Stimulated activated naive CD8-positive, alpha-beta T cell treated with anti-CD3 and anti-CD28 coated beads, Interleukin-15, amount 100 ng/mL, for 72 hours (primary cell): Measurements from ENCODE around the gene SOX13.

Experiments used
- ATAC-seq: fragments of 150-1000 bp; cut with Tn5 transposase; 2 replicates; pipeline ENCODE4 v1.10.0; 2021; ENCODE audit warnings: mild to moderate bottlenecking, moderate library complexity
- DNase-seq, 2 donors: peaks; one replicate each; pipeline ENCODE4 v3.0.0; 2021 to 2022
- H3K27ac Mint-ChIP-seq, 2 donors: one replicate each; pipeline ENCODE4 v1.8.0; 2022; ENCODE audit warnings: mild to moderate bottlenecking in 2 of 2, mixed read lengths in 2 of 2, moderate library complexity in 2 of 2
- H3K27me3 Mint-ChIP-seq: one replicate; pipeline ENCODE4 v1.8.0; 2022; ENCODE audit warnings: mixed read lengths
- H3K4me1 Mint-ChIP-seq: one replicate; pipeline ENCODE4 v1.8.0; 2022; ENCODE audit warnings: mild to moderate bottlenecking, mixed read lengths
- H3K4me3 Mint-ChIP-seq, 2 donors: one replicate each; pipeline ENCODE4 v1.8.0; 2022; ENCODE audit warnings: mild to moderate bottlenecking in 2 of 2, mixed read lengths in 2 of 2, moderate library complexity in 1 of 2
- H3K9me3 Mint-ChIP-seq, 2 donors: one replicate each; pipeline ENCODE4 v1.8.0; 2022; ENCODE audit warnings: mixed read lengths in 2 of 2

The SOX13 gene

DNA sequence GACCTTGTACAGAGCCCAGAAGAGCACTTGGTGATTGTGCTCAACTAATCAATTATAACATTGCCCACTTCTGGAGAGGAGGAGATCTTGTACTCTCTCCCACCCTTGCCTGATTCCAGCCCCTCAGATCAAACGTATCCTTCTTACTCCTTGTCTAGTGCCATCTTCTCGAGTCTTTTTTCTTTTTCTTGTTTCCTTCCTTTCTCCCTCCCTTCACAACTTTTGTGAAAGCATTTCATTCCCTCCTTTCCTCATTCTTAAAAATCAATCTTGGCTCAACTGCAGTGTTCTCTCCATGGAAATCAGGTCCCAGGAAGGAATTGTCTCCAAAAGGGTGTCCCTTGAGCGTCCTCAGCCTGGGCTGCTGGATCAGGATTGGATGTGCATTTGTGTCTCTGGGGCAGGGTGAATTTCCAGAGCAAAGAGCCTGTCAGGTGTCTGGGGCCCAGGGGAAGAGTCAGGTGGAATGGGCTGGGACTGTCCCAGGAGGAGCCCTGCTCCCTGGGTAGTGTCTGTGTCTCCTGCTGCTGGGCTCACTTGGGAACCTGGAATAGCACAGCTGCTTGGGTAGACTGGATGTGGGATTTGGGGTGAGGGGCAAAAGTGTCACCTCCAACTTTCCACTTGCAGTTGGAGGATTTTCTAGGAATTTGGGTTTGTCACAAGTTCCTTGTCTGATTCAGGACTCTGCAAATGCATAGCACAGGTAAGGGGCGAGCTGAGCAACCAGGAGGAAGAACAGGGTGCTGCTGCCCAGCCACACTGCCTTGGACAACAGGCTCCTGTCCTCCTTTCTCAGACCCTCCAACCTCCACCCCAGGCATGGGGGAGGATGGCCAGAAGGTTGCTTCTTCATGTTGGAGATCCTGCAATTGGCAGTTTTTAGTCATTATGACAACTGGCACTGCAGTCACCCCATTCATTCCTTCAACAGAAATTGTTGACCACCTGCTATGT lies 3.3 kb downstream of the SOX13 start:
- ATAC-seq (no peak), DNase-seq (no peak)
- Mint-ChIP-seq H3K9me3 (no peaks in the 10 kb centered on the region), H3K4me3 (no peak overlapping the region), H3K27ac (no peak overlapping the region), H3K27me3 (peaks cover 77% of the 10 kb centered on the region), H3K4me1 (peaks cover 24% of the 10 kb centered on the region)

DNA sequence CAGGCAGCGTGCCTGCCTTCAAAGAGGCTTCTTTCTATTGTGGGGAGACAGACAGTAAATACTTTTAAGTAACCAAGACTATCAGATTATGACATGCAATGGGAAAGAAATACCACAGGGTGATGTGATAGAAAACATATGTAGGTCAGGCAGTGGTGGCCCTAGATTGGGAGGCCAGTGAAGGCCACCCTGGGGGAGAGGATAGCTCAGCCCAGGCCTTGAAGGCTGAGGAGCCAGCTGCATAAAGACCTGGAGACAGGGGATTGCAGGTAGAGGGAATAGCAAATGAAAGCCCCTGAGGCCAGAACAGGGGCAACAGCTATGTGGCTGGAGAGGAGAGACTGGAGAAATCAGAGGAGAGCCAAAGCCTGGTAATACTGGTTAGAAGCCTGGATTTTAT lies 4.0 kb downstream of the SOX13 start:
- Mint-ChIP-seq H3K9me3 (no peaks in the 10 kb centered on the region), H3K27ac (no peak overlapping the region), H3K27me3 (peaks cover 71% of the 10 kb centered on the region), H3K4me3 (no peak overlapping the region), H3K4me1 (peaks cover 24% of the 10 kb centered on the region)
- no peak for ATAC-seq
- no peak for DNase-seq

DNA sequence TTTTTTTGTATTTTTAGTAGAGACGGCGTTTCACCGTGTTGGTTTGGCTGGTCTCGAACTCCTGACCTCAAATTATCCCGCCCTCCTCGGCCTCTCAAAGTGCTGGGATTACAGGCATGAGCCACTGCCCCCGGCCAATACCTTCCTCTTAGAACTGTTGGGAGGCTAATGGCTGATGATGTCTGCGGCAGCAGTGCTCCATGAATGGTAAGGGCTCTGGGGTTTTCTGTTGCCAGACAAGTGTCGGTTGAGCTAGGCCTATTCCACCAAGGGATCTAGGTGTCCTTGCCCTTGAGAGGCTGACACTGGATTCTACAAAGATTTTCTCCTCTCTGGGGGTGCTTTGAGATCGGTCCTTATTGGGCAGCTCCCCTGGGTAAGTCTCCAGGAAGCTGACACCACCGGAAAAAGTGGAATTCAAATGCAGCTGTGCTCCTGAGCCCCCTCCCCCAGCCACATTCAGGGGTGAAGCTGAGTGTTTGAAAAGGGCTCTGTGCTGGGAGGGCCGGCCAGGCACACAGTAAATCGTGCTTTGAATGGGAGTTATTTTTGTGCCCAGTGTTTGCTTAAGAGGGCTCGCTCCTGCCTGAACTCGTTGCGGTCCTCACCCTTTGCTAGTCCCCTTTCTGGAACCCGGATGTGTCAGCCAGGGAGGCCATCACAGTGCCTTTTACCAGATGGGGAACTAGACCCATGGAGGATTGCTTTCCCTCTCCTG lies 5.2 kb downstream of the SOX13 start:
- H3K4me1 Mint-ChIP-seq = peaks cover 20% of the 10 kb centered on the region
- peaks cover 66% of the 10 kb centered on the region for H3K27me3 Mint-ChIP-seq
- H3K4me3 Mint-ChIP-seq = no peak overlapping the region
- DNase-seq (no peak), ATAC-seq (no peak)
- no peaks in the 10 kb centered on the region for H3K9me3 Mint-ChIP-seq
- H3K27ac Mint-ChIP-seq = no peak overlapping the region

DNA sequence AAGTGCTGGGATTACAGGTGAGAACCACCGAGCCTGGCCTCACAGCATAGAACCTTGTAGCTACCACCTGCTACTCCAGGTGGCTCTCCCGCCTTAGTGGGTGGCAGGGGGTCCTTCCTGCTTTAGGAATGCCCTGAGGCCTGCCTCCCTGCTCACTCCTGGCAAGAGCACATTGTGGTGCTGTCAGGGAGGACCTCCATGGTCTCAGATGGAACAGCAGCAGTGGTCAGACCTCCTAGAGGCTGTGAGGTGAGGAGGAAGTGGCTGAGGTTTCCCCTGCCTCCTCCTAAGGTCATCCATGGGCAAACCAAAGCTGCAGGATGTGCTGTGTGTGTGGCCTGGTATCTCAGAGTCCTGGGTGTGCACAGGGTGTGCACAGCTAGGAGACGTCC lies 6.7 kb downstream of the SOX13 start:
- no peaks in the 10 kb centered on the region for H3K9me3 Mint-ChIP-seq
- DNase-seq (no peak), ATAC-seq (no peak)
- H3K27me3 Mint-ChIP-seq = peaks cover 51% of the 10 kb centered on the region
- H3K4me3 Mint-ChIP-seq = no peak overlapping the region
- no peak overlapping the region for H3K27ac Mint-ChIP-seq
- peaks cover 8% of the 10 kb centered on the region for H3K4me1 Mint-ChIP-seq

DNA sequence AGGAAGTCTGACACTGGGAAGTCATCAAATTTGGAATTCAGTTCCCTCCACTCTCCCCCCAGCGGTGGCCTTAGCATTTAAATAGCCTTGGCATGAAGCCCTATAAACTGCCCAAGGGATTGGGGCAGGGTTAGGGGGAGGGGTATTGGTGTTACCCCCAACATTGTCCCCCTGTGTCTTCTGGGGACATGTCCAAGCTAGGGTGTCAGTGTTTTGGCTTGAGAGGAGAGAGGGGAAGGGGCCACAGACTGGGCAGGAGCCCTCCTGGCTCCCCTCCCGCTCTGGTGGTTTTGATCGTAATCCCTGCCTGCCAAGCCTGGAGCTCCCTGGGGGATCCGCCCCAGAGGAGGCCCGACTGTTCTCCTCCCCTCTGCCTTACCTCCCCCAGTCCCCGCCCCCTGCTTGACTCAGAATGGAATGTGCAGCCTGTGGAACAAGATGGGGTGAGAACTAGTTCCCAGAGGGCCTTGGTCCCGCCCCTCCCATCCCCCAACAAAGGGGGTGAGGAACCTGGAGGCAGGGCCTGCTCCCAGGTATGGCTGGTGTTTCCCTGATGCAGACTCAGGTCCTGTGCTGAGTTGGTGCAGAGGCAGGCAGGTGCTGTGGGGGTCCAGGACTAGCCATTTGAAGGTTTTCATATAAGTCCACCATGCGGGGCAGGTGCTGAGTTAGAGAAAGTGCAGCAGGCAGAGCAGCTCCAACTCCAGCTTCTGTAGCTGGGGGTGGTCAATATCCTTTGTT lies 7.4 kb downstream of the SOX13 start:
- no peak for DNase-seq
- H3K27me3 Mint-ChIP-seq = peaks cover 44% of the 10 kb centered on the region
- ATAC-seq = no peak
- no peak overlapping the region for H3K27ac Mint-ChIP-seq
- H3K4me1 Mint-ChIP-seq = peaks cover under 1% of the 10 kb centered on the region
- no peaks in the 10 kb centered on the region for H3K9me3 Mint-ChIP-seq
- no peak overlapping the region for H3K4me3 Mint-ChIP-seq

DNA sequence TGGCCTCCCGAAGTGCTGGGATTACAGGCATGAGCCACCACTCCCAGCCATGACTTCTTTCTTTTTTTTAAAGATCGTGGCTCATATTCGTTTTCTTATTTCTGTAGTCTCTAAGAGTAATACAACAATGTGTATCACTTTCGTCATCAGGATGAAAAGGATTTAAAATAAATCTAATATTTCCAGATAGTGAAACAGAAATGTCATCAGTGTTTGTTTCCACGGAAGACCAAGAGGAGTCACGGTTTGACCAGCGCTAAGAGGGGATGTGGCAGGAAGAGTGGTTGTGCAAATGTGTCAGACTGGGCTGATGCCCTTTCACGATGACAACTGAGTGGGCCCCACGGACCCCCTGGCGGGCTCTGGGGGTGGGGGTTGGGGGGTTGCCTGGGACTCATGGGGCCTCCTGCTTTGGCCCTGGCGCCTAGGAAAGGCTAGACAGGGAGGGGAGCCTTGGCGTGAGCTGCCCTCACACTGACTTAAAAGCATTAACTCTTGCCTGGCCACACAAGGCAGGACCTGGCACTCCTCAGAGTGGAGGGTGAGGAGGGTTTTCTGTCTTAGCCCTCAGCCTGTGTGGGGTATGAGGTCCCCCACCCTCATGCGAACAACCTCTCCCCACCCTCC lies 8.4 kb downstream of the SOX13 start:
- ATAC-seq (no peak), DNase-seq (no peak)
- H3K4me1 Mint-ChIP-seq = no peaks in the 10 kb centered on the region
- H3K27ac Mint-ChIP-seq = peak overlapping the region in 1 of 2 donors; percentile 56
- H3K9me3 Mint-ChIP-seq = no peaks in the 10 kb centered on the region
- peaks cover 34% of the 10 kb centered on the region for H3K27me3 Mint-ChIP-seq
- H3K4me3 Mint-ChIP-seq = no peak overlapping the region

DNA sequence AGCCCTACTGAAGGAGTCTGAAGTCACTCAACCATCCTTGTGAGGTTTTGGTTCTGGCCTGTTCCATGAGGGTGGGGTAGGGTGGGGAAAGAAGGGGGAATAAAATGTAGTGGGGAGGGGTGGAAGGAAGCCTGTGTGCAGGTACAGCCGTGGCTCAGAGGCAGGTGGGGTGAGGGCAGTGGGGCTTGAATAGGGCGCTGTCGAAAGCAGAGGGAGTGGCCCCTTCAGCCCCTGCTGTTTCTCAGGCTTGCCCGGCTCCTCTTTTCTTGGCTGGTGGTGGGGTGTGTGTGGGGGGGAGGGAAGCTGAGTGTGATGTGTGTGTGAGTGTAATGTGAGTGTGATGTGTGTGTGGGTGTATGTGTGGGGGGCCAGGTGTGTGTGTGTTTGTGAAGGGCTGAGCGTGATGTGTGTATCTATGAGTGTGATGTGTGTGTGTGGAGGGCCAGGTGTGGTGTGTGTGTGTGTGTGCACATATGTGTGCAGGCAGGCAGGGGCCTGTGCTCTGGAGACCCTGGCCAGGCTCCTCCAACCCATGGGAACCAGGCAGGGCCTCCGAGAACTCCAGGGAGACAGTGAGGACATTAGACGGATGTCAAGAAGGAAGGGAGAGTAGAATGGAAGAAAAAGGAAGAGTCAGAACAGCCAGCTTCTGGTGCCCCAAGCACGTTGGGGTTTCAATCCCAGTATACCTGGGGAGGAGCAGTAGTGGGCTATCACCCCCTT lies 9.0 kb downstream of the SOX13 start:
- Mint-ChIP-seq H3K27me3 (peaks cover 27% of the 10 kb centered on the region), H3K4me3 (no peak overlapping the region), H3K9me3 (no peaks in the 10 kb centered on the region), H3K27ac (peak overlapping the region in 1 of 2 donors; percentile 66), H3K4me1 (no peaks in the 10 kb centered on the region)
- ATAC-seq = no peak
- no peak for DNase-seq

DNA sequence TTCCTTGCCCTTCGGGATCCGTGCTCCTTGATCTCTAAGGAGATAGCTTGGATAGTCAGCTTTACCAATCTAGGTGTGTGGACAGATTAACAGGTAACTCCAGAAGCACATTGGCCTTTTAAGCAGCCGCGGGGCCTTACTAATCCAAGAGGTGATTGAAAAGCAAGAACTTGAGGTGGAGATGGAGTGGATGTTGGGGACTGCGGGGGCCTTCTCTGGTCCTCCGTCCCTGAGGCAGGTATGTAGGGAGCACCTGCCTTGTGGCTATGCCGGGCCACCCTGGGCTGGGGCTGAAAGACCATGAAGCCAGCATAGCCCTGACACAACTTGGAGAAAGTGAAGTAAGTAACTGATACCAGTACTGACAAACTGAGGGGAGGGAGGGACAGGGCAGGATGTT lies 10.6 kb downstream of the SOX13 start:
- peaks cover 12% of the 10 kb centered on the region for H3K27me3 Mint-ChIP-seq
- ATAC-seq (no peak), DNase-seq (no peak)
- H3K4me3 Mint-ChIP-seq = no peak overlapping the region
- no peak overlapping the region for H3K27ac Mint-ChIP-seq
- H3K9me3 Mint-ChIP-seq = no peaks in the 10 kb centered on the region
- no peaks in the 10 kb centered on the region for H3K4me1 Mint-ChIP-seq

DNA sequence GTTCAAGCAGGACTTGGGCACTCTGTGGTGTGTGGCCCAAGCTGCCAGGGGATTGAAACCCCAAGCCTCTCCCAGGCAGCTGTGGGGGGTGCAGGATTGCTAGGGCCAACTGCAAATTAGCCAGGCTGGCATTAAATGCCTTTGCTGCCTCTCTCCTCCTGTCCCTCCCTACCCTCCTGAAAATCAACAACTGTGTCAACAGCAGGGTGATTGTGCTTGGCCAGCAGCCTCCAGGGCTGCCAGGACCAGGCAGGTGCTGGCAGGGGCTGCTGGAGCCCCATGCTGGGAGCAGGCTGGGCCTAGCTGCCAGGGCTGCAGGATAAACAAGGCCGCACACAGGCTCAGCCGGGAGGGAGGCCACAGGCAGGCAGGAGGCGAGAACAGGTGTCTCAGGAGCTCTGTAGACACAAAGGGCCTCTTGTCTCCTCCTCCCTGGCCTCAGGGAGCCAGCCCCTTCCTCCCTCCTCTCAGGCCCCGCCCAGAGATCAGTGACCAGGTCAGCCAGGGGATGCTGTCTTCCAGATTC lies 11.4 kb downstream of the SOX13 start:
- no peak overlapping the region for H3K4me3 Mint-ChIP-seq
- H3K27ac Mint-ChIP-seq = no peak overlapping the region
- DNase-seq (no peak), ATAC-seq (no peak)
- H3K27me3 Mint-ChIP-seq = peaks cover 8% of the 10 kb centered on the region
- H3K9me3 Mint-ChIP-seq = no peaks in the 10 kb centered on the region
- H3K4me1 Mint-ChIP-seq = no peaks in the 10 kb centered on the region

DNA sequence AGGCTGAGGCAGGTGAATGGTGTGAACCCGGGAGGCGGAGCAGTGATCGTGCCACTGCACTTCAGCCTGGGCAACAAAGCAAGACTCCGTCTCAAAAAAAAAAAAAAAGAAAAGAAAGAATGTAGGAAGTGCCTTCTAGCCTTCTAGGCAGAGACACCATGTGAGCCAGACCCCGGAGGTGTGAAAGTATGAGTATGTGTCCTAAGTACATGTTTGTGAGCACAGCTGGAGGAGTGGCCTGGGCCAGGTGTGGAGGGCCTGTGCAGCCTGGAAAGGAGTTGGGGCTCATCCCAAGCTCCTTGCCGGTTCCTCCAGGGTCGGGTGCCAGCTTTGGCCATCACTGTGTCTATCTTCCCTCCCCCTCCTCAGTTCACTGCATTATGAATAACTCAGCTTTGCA lies 13.0 kb downstream of the SOX13 start:
- H3K4me3 Mint-ChIP-seq = no peak overlapping the region
- peak overlapping the region in 1 of 2 donors; percentile 77 for H3K27ac Mint-ChIP-seq
- peaks cover 8% of the 10 kb centered on the region for H3K27me3 Mint-ChIP-seq
- ATAC-seq (no peak), DNase-seq (no peak)
- H3K4me1 Mint-ChIP-seq = no peaks in the 10 kb centered on the region
- no peaks in the 10 kb centered on the region for H3K9me3 Mint-ChIP-seq

DNA sequence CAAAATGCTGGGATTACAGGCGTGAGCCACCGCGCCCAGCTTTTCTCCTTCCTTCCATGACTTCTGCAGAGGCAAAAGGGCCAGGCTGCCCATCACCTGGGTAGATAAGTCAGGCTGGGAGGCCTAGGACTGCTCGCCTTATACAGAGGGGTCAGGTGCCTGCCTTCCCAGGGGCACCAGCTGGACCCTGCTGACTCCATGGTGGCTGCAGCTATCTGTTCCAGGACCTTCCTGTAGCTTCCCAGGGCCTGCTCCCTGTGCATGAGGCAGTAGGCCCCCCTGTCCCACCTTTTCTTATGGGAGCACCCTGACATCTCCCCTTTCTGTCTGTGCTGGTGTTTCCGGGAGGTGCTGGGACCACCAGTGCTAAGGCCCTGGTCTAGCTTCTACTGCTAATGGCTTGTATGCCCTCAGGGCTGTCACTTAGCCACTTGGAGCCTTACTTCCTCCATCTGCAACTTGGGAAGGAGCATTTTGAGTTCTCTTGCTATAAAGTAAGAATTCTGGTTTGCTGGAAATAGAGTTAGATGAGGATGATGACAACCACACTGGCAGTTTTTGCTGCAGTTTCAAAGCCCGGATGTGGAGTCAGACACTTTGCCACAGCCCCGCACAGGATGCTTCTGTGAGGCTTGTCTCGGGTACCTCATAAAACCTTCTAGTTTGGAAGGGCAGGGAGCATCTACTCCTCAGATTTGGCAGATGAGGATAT lies 14.4 kb downstream of the SOX13 start:
- H3K9me3 Mint-ChIP-seq = no peaks in the 10 kb centered on the region
- ATAC-seq (no peak), DNase-seq (no peak)
- H3K27me3 Mint-ChIP-seq = peaks cover 2% of the 10 kb centered on the region
- no peak overlapping the region for H3K27ac Mint-ChIP-seq
- no peaks in the 10 kb centered on the region for H3K4me1 Mint-ChIP-seq
- H3K4me3 Mint-ChIP-seq = no peak overlapping the region

DNA sequence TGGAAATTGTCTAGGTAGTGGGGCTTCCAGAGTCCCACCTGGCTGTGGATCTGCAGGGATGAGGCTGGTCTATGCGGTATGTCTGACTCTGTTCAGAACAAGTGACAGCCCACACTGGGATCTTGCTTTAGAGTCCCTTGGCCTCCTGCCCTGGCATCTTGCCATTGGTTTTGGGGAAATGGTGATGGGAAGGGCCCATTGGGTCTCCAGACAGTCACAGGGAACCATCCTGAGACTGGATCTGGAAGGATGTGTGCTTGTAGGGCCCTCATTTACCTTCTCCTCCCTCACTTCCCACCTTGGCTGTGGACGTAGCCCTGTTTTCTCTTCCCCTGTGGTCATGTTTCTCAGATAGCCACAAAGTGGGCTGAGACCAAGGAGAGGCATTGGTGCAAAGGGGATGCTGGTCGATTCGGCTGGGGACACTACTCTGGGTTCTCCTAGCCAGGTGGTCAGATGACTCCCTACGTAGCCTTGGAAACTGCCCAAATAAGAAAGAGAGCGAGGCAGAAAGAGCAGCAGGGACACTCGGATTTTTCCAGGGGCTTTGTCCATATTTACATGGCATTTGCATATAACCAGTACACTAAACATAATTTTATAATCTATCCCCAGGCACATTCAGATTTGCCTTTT lies 15.1 kb downstream of the SOX13 start:
- DNase-seq (no peak), ATAC-seq (no peak)
- no peaks in the 10 kb centered on the region for H3K9me3 Mint-ChIP-seq
- no peaks in the 10 kb centered on the region for H3K4me1 Mint-ChIP-seq
- H3K27ac Mint-ChIP-seq = no peak overlapping the region
- no peak overlapping the region for H3K4me3 Mint-ChIP-seq
- H3K27me3 Mint-ChIP-seq = no peaks in the 10 kb centered on the region

DNA sequence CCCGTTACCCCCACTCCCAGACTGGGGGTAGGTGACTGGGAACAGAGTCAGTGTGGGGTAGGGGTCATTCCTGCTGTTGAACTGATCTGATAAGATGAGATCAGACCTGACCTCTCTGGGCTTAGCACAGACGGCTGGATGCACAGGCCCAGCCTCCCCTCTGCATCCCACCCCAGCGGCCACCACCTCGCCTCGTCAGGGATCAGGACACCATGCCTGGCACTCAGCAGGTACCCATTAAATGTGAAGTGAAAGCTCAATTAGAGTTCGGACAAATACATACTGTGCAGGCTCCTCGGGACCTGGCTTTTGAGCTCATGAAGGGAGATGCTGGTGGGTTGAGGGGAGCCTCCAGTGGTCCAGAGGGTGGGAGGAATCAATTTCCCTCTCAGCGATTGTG lies 15.7 kb downstream of the SOX13 start:
- H3K27me3 Mint-ChIP-seq = no peaks in the 10 kb centered on the region
- ATAC-seq (no peak), DNase-seq (no peak)
- no peak overlapping the region for H3K4me3 Mint-ChIP-seq
- peak overlapping the region in 1 of 2 donors; percentile 86 for H3K27ac Mint-ChIP-seq
- H3K9me3 Mint-ChIP-seq = no peaks in the 10 kb centered on the region
- no peaks in the 10 kb centered on the region for H3K4me1 Mint-ChIP-seq
